WTC11 (cell line): ENCODE results near the gene SH3TC1.

Experiments used
- CREB1 ChIP-seq: sonication (generic); formaldehyde crosslinking; IDR thresholded peaks from 2 replicates; pipeline ENCODE4 v1.8.0; 2023; ENCODE audit warnings: mild to moderate bottlenecking, missing genetic modification reagents
- GABPB1 ChIP-seq: sonication (generic); formaldehyde crosslinking; IDR thresholded peaks from 2 replicates; pipeline ENCODE4 v1.8.1; 2023; ENCODE audit warnings: mild to moderate bottlenecking, missing genetic modification reagents
- SMAD3 ChIP-seq: sonication (generic); formaldehyde crosslinking; IDR thresholded peaks from 2 replicates; pipeline ENCODE4 v1.8.0; 2022; ENCODE audit warnings: missing genetic modification reagents, mild to moderate bottlenecking, borderline replicate concordance
- TP53 ChIP-seq: sonication (generic); formaldehyde crosslinking; IDR thresholded peaks from 2 replicates; pipeline ENCODE4 v1.8.1; 2023; ENCODE audit warnings: mild to moderate bottlenecking, missing genetic modification reagents
- TF ChIP-seq, protein P1 (sequence below): fragments of 200-600 bp; IDR thresholded peaks from 2 replicates; pipeline ENCODE4 v1.8.0; 2022; ENCODE audit warnings: antibody characterized with exemption
- TF ChIP-seq, protein P2 (sequence below): sonication (generic); formaldehyde crosslinking; conservative IDR thresholded peaks from 2 replicates; pipeline ENCODE4 v1.8.1; 2022; ENCODE audit warnings: mild to moderate bottlenecking, missing genetic modification reagents
- TF ChIP-seq, protein P3 (sequence below): sonication (generic); formaldehyde crosslinking; IDR thresholded peaks from 2 replicates; pipeline ENCODE4 v1.8.1; 2022; ENCODE audit warnings: missing genetic modification reagents, borderline replicate concordance
- TF ChIP-seq, protein P4 (sequence below): sonication (generic); formaldehyde crosslinking; IDR thresholded peaks from 2 replicates; pipeline ENCODE4 v1.8.0; 2023; ENCODE audit warnings: missing genetic modification reagents
- TF ChIP-seq, protein P5 (sequence below): sonication (generic); formaldehyde crosslinking; IDR thresholded peaks from 2 replicates; pipeline ENCODE4 v1.8.1; 2022; ENCODE audit warnings: mild to moderate bottlenecking, missing genetic modification reagents, moderate library complexity, borderline replicate concordance
- TF ChIP-seq, protein P6 (sequence below): sonication (generic); formaldehyde crosslinking; IDR thresholded peaks from 2 replicates; pipeline ENCODE4 v1.8.1; 2023; ENCODE audit warnings: mild to moderate bottlenecking, missing genetic modification reagents, moderate library complexity
- TF ChIP-seq, protein P7 (sequence below): sonication (generic); formaldehyde crosslinking; IDR thresholded peaks from 2 replicates; pipeline ENCODE4 v1.8.0; 2022; ENCODE audit warnings: mild to moderate bottlenecking, missing genetic modification reagents

DNA sequence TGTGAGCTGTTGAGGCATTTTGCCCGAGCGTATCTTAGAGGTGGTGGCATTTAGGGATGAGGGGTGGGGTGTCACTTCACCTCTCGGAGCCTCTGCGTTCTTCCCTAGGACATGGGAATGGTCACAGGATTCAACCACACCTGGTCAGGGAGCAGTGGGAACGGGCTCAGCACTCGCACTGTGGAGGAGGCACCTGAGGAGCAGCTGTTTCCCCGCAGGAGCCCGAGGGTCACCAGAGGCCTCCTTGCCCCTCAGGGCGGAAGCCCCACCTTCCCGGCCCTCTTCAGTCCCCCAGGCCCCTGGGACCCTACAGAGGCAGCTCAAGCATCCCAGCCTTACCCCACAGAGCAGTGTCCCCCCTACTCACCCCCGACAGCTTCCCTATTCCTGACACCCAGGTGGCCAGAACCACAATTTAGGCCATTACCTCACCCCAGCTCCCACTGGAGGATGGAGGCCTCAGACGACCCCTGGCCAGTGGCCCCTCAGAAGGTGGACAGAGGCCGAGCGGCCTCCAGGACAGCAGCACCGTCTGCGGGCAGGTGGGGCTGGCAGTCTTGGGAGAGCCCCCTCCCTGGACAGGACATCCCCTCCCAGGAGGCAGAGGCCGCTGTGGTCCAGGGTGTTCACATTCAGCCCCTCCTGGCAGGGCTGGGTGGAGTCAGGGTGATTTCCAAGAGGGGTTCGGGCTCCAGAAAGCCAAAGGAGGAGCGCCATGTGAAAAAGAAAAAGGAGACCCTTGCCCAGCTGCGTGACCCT, 66.3 kb downstream of the SH3TC1 start:
- TF ChIP-seq, protein P1, sequence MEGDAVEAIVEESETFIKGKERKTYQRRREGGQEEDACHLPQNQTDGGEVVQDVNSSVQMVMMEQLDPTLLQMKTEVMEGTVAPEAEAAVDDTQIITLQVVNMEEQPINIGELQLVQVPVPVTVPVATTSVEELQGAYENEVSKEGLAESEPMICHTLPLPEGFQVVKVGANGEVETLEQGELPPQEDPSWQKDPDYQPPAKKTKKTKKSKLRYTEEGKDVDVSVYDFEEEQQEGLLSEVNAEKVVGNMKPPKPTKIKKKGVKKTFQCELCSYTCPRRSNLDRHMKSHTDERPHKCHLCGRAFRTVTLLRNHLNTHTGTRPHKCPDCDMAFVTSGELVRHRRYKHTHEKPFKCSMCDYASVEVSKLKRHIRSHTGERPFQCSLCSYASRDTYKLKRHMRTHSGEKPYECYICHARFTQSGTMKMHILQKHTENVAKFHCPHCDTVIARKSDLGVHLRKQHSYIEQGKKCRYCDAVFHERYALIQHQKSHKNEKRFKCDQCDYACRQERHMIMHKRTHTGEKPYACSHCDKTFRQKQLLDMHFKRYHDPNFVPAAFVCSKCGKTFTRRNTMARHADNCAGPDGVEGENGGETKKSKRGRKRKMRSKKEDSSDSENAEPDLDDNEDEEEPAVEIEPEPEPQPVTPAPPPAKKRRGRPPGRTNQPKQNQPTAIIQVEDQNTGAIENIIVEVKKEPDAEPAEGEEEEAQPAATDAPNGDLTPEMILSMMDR = no peak
- TF ChIP-seq SMAD3 = no peak
- TF ChIP-seq GABPB1 (CRISPR knock-in tag) = no peak
- TF ChIP-seq, protein P2, sequence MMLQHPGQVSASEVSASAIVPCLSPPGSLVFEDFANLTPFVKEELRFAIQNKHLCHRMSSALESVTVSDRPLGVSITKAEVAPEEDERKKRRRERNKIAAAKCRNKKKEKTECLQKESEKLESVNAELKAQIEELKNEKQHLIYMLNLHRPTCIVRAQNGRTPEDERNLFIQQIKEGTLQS (CRISPR knock-in tag) = no peak
- TF ChIP-seq TP53 (CRISPR knock-in tag) = no peak
- TF ChIP-seq, protein P3, sequence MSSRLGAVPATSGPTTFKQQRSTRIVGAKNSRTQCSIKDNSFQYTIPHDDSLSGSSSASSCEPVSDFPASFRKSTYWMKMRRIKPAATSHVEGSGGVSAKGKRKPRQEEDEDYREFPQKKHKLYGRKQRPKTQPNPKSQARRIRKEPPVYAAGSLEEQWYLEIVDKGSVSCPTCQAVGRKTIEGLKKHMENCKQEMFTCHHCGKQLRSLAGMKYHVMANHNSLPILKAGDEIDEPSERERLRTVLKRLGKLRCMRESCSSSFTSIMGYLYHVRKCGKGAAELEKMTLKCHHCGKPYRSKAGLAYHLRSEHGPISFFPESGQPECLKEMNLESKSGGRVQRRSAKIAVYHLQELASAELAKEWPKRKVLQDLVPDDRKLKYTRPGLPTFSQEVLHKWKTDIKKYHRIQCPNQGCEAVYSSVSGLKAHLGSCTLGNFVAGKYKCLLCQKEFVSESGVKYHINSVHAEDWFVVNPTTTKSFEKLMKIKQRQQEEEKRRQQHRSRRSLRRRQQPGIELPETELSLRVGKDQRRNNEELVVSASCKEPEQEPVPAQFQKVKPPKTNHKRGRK (CRISPR knock-in tag) = no peak
- TF ChIP-seq, protein P4, sequence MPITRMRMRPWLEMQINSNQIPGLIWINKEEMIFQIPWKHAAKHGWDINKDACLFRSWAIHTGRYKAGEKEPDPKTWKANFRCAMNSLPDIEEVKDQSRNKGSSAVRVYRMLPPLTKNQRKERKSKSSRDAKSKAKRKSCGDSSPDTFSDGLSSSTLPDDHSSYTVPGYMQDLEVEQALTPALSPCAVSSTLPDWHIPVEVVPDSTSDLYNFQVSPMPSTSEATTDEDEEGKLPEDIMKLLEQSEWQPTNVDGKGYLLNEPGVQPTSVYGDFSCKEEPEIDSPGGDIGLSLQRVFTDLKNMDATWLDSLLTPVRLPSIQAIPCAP = no peak
- no peak for TF ChIP-seq CREB1 (CRISPR knock-in tag)
- TF ChIP-seq, protein P5, sequence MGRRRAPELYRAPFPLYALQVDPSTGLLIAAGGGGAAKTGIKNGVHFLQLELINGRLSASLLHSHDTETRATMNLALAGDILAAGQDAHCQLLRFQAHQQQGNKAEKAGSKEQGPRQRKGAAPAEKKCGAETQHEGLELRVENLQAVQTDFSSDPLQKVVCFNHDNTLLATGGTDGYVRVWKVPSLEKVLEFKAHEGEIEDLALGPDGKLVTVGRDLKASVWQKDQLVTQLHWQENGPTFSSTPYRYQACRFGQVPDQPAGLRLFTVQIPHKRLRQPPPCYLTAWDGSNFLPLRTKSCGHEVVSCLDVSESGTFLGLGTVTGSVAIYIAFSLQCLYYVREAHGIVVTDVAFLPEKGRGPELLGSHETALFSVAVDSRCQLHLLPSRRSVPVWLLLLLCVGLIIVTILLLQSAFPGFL = no peak
- TF ChIP-seq, protein P6, sequence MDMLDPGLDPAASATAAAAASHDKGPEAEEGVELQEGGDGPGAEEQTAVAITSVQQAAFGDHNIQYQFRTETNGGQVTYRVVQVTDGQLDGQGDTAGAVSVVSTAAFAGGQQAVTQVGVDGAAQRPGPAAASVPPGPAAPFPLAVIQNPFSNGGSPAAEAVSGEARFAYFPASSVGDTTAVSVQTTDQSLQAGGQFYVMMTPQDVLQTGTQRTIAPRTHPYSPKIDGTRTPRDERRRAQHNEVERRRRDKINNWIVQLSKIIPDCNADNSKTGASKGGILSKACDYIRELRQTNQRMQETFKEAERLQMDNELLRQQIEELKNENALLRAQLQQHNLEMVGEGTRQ (CRISPR knock-in tag) = no peak
- TF ChIP-seq, protein P7, sequence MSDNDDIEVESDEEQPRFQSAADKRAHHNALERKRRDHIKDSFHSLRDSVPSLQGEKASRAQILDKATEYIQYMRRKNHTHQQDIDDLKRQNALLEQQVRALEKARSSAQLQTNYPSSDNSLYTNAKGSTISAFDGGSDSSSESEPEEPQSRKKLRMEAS (CRISPR knock-in tag) = no peak
